BJ (cell line): Measurements from ENCODE around the gene DCAF5. TPM values are rescaled to one million over a fixed set of nuclear protein-coding genes. Genes with fewer than 3 reads are reported as not detected.
"Not testable (repeated sequence)": the region's sequence is repeated elsewhere in the genome, so short reads cannot be mapped to it uniquely, and the experiment has no call there.

ENCODE experiments used
- CTCF ChIA-PET: fragments of 350-600 bp; formaldehyde crosslinking; extraction: SDS; loops from one replicate; lab custom pipeline; 2021; ENCODE audit warnings: antibody characterized with exemption, inconsistent platforms; lab: Yijun Ruan, JAX
- POLR2A ChIA-PET: fragments of 300-600 bp; sonication (Branson Sonifier 250); formaldehyde crosslinking; extraction: SDS; loops from one replicate; lab custom pipeline; 2021; ENCODE audit warnings: antibody characterized with exemption; lab: Charles Lee
- DNase-seq: peaks from one replicate; pipeline ENCODE4 v3.0.0-alpha.2; 2011; ENCODE audit warnings: low read depth
- H3K27me3 ChIP-seq: 2 replicates; pipeline ENCODE4 v1.6.0; 2011; ENCODE audit warnings: low read length; ENCODE audit not compliant: control insufficient read depth, insufficient read depth
- H3K36me3 ChIP-seq: 2 replicates; pipeline ENCODE4 v1.5.1; 2011; ENCODE audit warnings: low read length; ENCODE audit not compliant: control insufficient read depth, insufficient read depth
- H3K4me3 ChIP-seq: 2 replicates; pipeline ENCODE4 v1.5.1; 2011; ENCODE audit warnings: low read depth, mild to moderate bottlenecking, control low read depth, low read length
- CTCF ChIP-seq: IDR thresholded peaks from 2 replicates; pipeline ENCODE4 v1.5.1; 2011; ENCODE audit warnings: low read depth, mild to moderate bottlenecking, control low read depth, inconsistent platforms, low read length, moderate library complexity; ENCODE audit not compliant: insufficient read depth
- polyA plus RNA-seq: library from polyadenylated mRNA; depleted of rRNA; stranded (reverse); fragments of >200 nt; gene quantifications from 2 replicates; pipeline ENCODE4 v1.2.3, GENCODE V29; 2011

DCAF5 gene
- polyA plus RNA-seq, 1 experiment = 42.0 TPM

DNA sequence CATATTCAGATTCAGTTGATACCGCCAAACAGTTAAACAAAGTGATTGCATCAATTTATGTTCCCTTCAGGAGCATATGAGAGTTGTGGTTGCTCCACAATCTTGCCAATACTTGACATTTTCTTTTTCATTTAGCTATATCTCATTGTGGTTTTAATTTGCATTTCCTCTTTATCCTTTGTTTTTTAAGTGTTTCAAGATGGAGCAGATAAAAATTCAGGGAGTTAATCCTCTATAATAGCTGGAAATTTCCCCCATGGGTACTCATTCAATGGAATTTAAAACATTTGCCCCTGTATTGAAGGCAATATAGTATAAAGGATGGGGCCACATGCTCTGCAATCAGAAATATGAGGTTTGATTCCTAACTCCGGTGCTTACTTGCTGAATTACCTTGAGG, 37.3 kb upstream of the DCAF5 start:
- no peak for DNase-seq
- no peak for TF ChIP-seq CTCF
- Histone ChIP-seq H3K27me3 (peaks cover 1% of the 10 kb centered on the region; the same call in 1 of the 2 replicates), H3K4me3 (no peak overlapping the region), H3K36me3 (no peaks in the 10 kb centered on the region)
- POLR2A ChIA-PET = no interaction called here
- CTCF ChIA-PET = no interaction called here

DNA sequence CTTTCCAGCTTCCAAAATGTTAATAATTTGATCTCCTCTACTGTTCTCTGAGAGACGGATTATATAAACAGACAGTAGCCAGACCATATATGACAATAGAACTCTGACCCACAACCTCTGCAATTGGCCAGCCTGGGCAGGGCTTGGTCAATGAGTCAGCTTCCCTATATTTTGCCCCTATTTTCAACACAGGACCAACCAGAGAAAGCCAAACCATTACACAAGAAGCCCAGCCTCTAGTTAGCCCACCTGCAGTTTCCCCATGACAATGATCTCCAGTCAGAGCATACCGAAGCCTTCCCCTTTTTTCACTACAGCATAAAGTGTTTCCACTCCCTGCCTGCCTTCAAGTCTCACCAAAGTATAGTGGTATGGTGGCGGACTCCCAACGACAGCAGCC, 30.8 kb upstream of the DCAF5 start:
- Histone ChIP-seq H3K36me3 (no peaks in the 10 kb centered on the region), H3K4me3 (no peak overlapping the region), H3K27me3 (peaks cover 5% of the 10 kb centered on the region)
- ChIA-PET CTCF (interaction anchor here (0.6 kb wide), 1 partner anchor 43 kb away, joined by 6 read pairs; no protein-coding TSS in a partner anchor), POLR2A (no interaction called here)
- DNase-seq = no peak
- TF ChIP-seq CTCF = no peak

DNA sequence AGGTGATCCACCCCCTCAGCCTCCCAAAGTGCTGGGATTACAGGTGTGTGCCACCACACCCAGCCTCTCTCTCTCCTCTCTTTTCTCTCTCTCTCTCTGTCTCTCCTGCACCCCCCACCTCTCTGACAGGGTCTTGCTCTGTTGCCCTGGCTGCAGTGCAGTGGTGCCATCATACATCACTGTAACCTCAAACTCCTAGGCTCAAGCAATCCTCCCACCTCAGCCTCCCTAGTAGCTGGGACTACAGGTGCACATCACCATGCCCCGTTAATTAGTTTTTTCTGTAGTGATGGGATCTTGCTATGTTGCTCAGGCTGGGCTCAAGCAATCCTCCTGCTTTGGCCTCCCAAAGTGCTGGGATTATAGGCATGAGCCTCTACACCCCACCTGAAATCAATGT, 29.7 kb upstream of the DCAF5 start:
- CTCF ChIA-PET, H3K4me3 ChIP-seq, DNase-seq, POLR2A ChIA-PET, H3K27me3 ChIP-seq, H3K36me3 ChIP-seq: not testable (repeated sequence)

DNA sequence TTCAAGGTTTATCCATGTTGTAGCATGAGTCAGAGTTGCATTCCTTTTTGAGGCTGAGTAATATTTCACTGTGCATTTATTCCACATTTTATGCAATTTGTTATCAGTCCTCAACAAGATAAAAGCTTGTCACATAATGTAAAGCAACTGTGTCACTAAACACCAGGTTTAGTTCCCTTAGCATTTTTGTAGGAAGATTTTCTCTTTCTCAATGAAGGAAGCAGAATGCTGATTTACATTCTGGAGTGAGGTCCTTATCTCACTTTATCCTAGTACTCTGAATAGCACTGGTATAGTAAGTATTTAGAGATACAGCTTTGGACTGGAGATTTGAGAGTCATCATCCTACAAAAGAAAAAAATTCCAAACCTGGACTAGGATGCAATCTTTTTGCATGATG, 28.6 kb upstream of the DCAF5 start:
- CTCF ChIA-PET = interaction anchor here (0.7 kb wide), 1 partner anchor 18 kb away, joined by 3 read pairs; no protein-coding TSS in a partner anchor

DNA sequence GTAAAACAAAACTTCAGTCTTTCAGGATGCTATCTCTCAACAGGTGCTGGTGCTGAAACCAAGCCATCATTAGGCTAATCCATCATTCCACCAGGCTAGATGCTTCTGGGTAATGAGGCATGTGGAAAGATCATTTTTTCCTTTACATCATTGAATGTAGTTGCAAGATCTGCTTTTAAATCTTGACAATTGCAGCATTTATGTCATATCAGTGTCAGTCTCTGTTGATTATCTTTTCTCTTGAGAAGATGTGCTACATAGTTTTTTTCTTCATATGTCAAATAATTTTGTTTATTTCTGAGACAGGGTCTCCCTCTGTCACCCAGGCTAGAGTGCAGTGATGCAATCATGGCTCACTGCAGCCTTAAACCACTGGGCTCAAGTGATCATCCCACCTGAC, 22.2 kb upstream of the DCAF5 start:
- DNase-seq = no peak
- CTCF ChIA-PET = no interaction called here
- no peak for TF ChIP-seq CTCF
- Histone ChIP-seq H3K27me3 (peaks cover 1% of the 10 kb centered on the region; the same call in 1 of the 2 replicates), H3K36me3 (no peaks in the 10 kb centered on the region), H3K4me3 (no peak overlapping the region)
- POLR2A ChIA-PET = no interaction called here

More for the DNA sequence above, 28.6 kb upstream of the DCAF5 start:
- POLR2A ChIA-PET = no interaction called here
- Histone ChIP-seq H3K36me3 (no peaks in the 10 kb centered on the region), H3K27me3 (peaks cover 5% of the 10 kb centered on the region), H3K4me3 (no peak overlapping the region)
- no peak for DNase-seq
- no peak for TF ChIP-seq CTCF

DNA sequence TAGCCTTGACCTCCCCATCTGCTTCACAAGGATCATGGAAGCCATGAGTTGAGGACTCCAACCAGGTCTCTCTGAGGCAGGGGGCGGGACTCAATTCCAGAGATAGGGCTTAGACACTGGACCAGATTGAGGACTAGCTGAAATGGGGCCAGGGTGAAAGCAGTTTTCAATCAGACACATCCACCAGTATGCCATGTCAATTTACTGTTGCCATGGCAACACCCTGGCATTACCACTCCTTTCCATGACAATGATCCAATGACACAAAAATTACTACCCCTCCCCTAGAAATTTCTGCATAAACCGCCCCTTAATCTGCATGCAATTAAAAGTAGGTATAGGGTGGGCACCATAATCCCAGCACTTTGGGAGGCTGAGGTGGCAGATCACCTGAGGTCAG, 18.6 kb upstream of the DCAF5 start:
- Histone ChIP-seq H3K36me3 (no peaks in the 10 kb centered on the region), H3K4me3 (no peak overlapping the region), H3K27me3 (no peaks in the 10 kb centered on the region; the same call in 1 of the 2 replicates)
- no peak for DNase-seq
- no peak for TF ChIP-seq CTCF
- POLR2A ChIA-PET = no interaction called here
- CTCF ChIA-PET = no interaction called here
